Astrocyte of the hippocampus (primary cell): ENCODE results near the gene PDCD4.
A peak's percentile ranks its signal among the peaks of the same experiment; 100 is the strongest.
"Not testable (repeated sequence)": the region's sequence is repeated elsewhere in the genome, so short reads cannot be mapped to it uniquely, and the experiment has no call there.

ENCODE experiments used
- DNase-seq: peaks from one replicate; pipeline ENCODE4 v3.0.0; 2011; ENCODE audit warnings: low read depth, low spot score

PDCD4 gene

DNA sequence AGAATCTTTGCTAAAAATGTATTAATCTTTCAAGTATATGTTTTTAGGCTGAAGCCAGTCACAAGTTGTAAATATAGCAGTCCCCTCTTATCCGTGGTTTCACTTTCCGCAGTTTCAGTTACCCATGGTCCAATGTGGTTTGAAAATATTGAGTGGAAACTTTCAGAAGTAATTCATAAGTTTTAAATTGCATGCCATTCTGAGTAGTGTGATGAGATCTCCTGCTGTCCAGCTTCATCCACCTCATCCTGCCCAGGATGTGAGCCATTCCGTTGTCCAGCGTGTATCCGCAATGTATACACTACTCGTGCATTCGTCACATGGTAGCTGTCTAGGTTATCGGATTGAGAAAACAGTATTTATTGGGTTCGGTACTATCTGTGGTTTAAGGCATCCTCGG, 12.2 kb downstream of the PDCD4 start:
- DNase-seq = no peak

DNA sequence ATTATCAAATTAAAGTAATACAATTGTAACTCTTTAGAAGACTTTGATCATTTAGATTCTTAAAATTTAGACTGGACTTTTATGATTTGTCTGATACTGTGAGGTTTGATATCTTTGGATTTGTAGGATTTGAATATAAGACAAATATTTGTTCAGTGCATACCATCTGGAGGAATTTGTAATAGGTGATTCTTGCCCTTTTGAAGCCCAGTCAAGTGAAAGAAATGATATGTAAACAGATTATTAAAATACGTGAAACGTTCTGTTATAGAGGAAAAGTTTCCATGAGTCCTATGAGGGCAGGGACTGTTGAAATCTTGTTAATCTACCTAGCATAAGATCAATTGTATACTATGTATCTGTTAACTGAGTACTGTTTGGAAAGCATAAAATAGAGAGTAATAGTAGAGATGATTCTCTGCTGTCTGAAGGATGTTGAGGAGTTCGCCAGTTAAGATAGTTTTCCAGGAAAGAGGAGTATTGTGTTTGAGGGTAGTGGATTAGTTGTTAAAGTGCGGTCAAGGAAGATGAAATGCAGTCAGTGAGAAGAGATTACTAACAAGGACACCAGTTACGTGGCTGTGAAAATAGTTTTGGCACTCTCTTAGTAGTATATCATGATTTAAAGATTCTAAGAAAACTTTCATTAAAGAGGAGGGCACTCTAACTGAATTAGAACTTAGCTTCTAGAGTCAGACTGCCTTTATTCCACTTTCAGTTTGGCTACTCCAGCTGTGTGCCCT, 14.4 kb downstream of the PDCD4 start:
- no peak for DNase-seq

DNA sequence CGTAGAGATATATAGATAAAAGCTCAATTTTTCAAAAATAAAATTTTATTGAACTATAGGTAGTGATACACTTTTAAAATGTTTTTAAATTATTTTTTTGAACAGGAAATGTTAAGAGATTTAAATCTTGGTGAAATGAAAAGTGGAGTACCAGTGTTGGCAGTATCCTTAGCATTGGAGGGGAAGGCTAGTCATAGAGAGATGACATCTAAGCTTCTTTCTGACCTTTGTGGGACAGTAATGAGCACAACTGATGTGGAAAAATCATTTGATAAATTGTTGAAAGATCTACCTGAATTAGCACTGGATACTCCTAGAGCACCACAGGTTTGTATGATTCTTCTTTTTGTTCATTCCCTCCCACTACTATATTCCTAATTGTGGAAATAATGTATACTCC, 15.8 kb downstream of the PDCD4 start:
- DNase-seq = no peak

- no peak for DNase-seq
Measured at GRCh38 chr10:110892602-110893288, 21.0 kb downstream of the PDCD4 start.

DNA sequence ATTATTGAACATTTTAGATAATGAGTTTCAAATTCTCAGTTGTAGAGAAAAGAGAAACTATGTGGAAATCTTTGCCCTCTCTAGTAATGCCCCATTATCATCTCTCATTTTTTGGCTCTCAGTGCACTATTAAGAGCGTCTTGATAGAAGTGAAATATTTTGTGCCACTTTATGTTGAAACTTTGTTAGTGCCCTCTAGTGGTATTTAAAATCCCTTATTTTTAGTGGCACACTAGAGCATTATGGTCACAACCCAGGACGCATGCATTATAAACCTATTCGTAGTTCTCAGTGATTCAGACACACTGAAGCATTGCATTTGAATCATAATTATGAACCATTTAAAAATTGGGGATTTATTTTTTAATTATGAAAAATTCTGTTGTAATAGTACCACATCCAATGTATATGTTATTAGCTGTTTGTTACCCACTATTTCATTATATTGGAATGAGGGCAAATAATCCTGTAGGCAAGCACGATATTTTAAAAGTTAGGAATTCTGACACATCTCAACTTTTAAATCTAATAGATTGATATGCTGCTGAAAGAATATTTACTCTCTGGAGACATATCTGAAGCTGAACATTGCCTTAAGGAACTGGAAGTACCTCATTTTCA, 21.9 kb downstream of the PDCD4 start:
- DNase-seq = peak; percentile 52

- no peak for DNase-seq
Measured at GRCh38 chr10:110897184-110897583, 25.5 kb downstream of the PDCD4 start.

DNA sequence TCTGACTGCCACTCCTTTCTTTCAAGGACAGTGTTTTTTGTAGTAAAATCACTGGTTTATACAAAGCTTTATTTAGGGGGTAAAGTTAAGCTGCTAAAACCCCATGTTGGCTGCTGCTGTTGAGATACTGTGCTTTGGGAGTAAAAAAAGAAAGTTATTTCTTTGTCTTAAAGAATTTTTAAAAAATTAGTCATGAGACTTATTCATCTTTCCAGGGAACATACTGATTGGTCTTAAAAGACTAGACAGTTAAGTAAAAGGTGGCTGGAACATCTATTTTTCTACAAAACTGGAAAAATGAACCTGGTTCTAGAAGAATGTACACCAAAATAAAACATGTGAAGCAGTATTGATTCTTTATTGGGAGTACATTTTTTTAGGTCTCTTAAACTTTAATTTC, 26.7 kb downstream of the PDCD4 start:
- no peak for DNase-seq

DNA sequence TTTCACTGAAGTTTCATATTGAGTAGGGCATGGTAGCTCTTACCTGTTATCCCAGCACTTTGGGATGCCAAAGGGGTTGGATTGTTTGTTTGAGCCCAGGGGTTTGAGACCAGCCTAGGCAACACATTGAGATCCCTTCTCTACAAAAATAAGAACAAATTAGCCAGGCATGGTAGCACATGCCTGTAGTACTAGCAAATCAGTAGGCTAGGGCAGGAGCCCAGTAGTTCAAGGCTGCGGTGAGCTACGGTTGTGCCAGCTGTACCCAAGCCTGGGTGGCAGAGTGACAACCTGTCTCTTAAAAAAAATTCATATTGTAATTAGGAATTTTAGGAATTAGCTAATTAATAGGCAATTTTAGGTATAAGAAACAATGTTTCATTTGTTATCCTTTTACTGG, 29.3 kb downstream of the PDCD4 start:
- no peak for DNase-seq

DNA sequence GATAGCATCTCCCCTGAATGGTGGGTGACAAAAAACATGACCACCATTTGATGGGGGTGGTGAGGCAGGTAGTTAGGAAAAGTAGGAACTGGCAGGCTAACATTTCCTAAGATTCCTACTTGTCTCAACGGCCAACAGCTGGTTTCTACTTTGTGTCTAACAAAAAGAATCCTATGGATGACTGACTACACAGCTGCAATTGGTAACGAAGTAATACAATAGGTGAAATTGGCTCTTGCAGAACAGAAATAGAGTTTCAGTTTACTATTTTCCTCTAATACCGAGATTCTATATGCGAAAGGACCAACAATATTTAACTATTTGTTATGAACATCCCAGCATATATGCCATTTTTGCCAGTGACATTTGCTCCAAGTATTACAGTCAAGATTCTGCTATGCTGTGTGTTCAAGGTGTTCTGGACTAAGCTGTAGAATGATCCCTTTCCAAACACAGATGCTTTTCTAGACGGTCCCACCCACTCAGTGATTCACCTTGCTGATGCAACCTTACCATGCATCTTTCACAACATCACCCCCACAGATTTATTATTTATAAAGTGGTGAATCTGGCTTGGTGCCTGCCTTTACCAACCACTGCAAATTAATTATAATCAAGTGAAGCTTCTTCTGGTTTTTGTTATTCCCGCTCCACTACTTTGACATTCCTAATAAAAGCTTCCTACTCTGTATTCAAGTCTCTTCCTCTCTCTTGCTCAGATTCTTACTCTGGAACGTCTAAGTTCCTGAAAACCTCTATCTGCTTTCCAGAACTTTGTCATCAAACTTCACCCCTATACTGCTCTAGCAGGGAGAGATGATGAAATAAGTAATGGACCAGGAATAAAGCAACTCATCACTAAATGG, 30.5 kb downstream of the PDCD4 start:
- peak; percentile 38 for DNase-seq

DNA sequence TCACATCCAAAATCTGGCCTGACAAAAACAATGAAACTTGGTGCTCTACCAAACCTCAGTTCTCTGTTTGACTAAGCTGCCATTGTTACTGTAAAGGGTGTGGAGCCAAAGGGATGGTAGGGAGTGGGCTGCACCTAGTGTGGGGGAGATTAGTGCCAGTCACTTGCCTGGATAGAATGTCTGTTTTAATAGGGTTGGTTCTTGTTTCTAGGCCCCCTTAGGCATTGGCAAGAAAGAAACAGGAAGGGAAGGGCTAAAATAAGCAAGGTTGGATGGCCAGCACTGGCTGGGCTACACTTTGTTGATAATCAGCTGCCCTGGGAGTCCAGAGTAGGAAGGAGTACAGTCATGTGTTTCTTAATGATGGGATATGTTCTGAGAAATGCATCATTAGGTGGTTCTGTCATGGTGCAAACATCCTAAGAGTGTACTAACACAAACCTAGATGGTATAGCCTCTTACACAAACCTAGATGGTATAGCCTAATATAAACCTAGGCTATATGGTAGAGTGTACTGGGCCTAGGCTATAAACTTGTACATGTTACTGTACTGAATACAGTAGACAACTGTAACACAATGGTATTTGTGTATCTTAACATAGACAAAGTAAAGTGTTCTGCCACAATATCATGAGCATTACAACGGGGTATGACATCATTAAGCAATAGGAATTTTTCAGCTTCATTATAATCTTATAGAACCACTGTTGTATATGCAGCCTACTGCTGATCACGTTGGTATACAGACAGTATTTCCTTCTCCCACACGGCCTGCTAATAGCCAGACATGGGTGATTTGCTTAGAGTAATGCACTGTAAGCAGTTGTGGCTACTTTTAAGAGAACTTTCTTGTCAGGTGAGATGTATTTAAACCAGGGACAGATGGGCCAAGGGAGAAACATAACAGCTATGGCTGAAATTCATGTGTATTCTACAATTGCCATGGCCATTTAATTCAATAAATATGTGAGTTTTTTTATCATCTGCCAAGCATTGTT, 31.9 kb downstream of the PDCD4 start:
- DNase-seq = no peak

DNA sequence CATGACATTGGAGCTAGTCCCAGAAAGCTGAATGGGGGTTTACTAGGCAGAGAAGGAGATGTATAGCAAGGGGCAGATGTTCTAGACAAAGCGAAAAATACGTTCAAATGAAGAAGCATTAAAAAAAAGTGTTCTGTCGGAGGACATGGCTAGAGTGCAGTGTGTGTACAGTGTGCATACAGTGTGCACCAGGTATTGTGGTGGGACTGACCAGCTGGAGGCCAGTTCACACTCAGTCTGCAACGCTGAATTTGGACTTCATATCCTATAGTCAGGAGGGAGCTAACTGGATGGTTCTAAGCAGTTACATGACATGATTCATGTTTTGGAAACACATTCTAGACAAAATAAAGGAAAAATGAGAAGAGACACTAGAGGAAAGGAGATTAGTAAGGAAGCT, 38.4 kb downstream of the PDCD4 start:
- DNase-seq = no peak

- DNase-seq = peak; percentile 44
Measured at GRCh38 chr10:110912374-110912773, 40.6 kb downstream of the PDCD4 start.

- no peak for DNase-seq
Measured at GRCh38 chr10:110914431-110914830, 42.7 kb downstream of the PDCD4 start.

- no peak for DNase-seq
Measured at GRCh38 chr10:110915035-110915434, 43.3 kb downstream of the PDCD4 start.

GRCh38 chr10:110915600-110915999, 43.9 kb downstream of the PDCD4 start:
- DNase-seq = not testable (repeated sequence)

DNA sequence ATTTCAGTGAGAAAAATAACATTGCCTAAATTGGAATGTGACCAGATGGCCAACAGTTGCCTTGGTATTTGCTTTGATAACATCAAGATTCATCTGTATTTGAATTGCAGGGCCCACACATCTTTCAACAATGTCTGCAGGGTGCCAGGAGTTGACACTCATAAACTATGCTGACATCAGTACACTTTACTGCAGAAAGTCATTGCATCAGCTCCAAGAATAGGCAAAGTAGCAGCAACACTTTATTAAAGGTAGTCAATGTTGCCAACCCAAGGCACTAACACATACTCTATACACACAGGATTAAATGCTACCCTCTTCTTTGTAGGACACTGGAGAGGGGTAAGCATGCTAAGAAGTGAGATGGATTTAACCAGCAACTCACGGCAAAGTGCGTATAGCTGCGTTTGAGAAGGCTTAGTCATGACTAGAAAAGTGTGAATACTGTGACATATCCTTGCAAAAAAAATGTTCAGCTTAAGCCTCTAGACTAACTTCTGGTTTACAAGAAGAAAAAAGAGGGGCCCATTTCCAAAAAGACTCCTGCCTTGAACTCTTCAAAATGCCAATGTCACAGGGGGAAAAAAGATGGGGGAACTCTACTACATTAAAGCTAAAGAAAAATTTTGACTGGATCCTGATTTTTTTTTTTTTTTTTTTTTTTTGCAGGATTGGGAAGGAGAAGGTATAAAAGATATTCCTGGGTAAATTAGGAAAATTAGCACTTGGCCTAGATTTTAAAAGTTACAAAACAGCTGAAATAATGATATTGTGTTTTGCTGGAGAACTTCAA, 45.0 kb downstream of the PDCD4 start:
- DNase-seq = peak; percentile 77

DNA sequence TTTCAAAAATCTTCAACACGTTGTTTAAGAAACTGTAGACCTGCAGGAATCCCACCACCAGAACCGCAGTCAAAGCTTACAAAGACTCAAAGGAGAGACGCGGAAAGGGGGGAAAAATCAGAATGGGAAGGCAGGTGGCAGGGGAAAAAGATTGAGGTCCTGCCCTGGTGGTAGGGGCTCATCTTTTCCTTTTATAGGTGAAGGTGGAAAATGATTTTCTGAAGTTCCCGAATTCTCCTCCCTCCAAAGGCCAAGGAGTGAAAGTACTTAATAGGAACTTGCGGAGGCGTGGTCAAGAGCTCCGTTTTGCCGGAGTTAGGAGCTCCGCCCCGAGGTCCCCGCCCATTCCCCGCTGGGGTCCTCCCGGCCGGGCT, 46.5 kb downstream of the PDCD4 start:
- DNase-seq = peak; percentile 98

DNA sequence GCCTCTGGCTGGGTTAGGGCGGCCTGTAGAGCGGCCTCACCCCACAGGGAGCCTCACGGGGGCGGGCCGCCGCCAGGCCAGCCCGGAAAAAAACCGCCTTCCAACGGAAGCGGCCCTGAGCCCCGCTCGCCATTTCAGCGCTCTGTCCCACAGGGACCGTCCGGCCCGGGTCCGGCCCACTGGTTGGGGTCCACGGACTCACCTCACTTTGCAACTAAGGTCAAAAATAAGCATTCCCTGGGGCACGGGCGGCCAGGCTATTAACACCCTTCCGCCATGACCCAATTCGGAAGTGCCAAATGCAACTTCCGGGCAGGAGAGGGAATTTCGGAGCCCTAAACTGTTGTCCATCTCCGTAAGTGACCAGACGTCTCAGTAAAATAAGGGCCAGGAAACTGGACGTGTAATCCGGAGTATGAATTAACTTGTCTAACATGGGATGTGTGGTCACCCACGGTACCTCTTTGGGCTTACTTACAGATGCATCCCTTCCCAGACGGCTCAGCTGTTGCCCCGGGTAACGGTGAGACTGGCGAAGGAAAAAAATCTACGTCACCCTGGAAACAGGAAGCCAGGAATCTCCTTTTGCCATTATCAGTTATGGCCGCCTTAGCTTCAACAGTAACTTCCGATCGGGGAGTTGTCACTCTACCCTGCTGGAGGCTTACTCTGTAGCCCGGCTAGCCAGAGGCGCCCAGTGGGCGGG, 47.1 kb downstream of the PDCD4 start, which contains the start of gene BBIP1:
TSS of gene BBIP1 (minus strand) at position 538 of the 706 bp plus-strand sequence. CDS start 1,023 bp downstream, outside the sequence.
- DNase-seq = peak; percentile 100

- DNase-seq = peak; percentile 84
Measured at GRCh38 chr10:110919349-110919931, 47.7 kb downstream of the PDCD4 start, which contains the start of gene SHOC2. TSS of gene SHOC2 (plus strand) at chr10:110919604. CDS start at chr10:110964359, 44,755 bp downstream.
